Mesothelial cell of epicardium (in vitro differentiated cells): ENCODE results near the gene SERTM1. TPM values are rescaled to one million over a fixed set of nuclear protein-coding genes. Genes with fewer than 3 reads are reported as not detected.

ENCODE experiments used
- DNase-seq, 2 experiments: peaks; one replicate each; pipeline ENCODE4 v3.0.0; 2021; ENCODE audit warnings: low spot score in 2 of 2; ENCODE audit not compliant: unreplicated experiment in 2 of 2
- H3K27ac Mint-ChIP-seq: 2 replicates; pipeline ENCODE4 v1.8.0; 2021; ENCODE audit warnings: mixed read lengths
- H3K27me3 Mint-ChIP-seq: 2 replicates; pipeline ENCODE4 v1.8.0; 2021; ENCODE audit warnings: low read depth, mixed read lengths
- H3K36me3 Mint-ChIP-seq: 2 replicates; pipeline ENCODE4 v1.8.0; 2021; ENCODE audit warnings: mixed read lengths
- H3K4me1 Mint-ChIP-seq: 2 replicates; pipeline ENCODE4 v1.8.0; 2021; ENCODE audit warnings: mixed read lengths
- H3K4me3 Mint-ChIP-seq: 2 replicates; pipeline ENCODE4 v1.8.0; 2021; ENCODE audit warnings: mild to moderate bottlenecking, moderate library complexity, mixed read lengths
- H3K9me3 Mint-ChIP-seq: 2 replicates; pipeline ENCODE4 v1.8.0; 2021; ENCODE audit warnings: mixed read lengths
- CTCF ChIP-seq: fragments of 200-600 bp; sonication (generic); IDR thresholded peaks from one replicate; pipeline ENCODE4 v1.5.0; 2021; ENCODE audit warnings: antibody characterized with exemption; ENCODE audit not compliant: unreplicated experiment
- total RNA-seq: library from RNA; stranded (reverse); gene quantifications from 3 replicates; pipeline ENCODE4 v1.2.1, GENCODE V29; 2021

SERTM1 gene
- total RNA-seq, 1 donor from 2014 or later, result 2.6 TPM

- no peak for DNase-seq
- TF ChIP-seq CTCF, result no peak
- H3K4me3 Mint-ChIP-seq, result no peak overlapping the region
- H3K27ac Mint-ChIP-seq, result no peak overlapping the region
- no peaks in the 10 kb centered on the region for H3K36me3 Mint-ChIP-seq
- H3K27me3 Mint-ChIP-seq, result no peaks in the 10 kb centered on the region
- no peaks in the 10 kb centered on the region for H3K9me3 Mint-ChIP-seq
- H3K4me1 Mint-ChIP-seq, result peaks cover 25% of the 10 kb centered on the region
Measured at GRCh38 chr13:36710396-36710795, 36.6 kb downstream of the SERTM1 start.

- Mint-ChIP-seq H3K9me3 (no peaks in the 10 kb centered on the region), H3K36me3 (no peaks in the 10 kb centered on the region), H3K4me1 (peaks cover 25% of the 10 kb centered on the region), H3K27me3 (no peaks in the 10 kb centered on the region), H3K27ac (no peak overlapping the region), H3K4me3 (no peak overlapping the region)
- DNase-seq, result no peak
- no peak for TF ChIP-seq CTCF
Measured at GRCh38 chr13:36712290-36712689, 38.5 kb downstream of the SERTM1 start.

- Mint-ChIP-seq H3K9me3 (no peaks in the 10 kb centered on the region), H3K4me1 (peaks cover 27% of the 10 kb centered on the region), H3K36me3 (no peaks in the 10 kb centered on the region), H3K27me3 (no peaks in the 10 kb centered on the region), H3K27ac (peak overlapping the region; percentile 65), H3K4me3 (no peak overlapping the region)
- no peak for DNase-seq
- TF ChIP-seq CTCF, result no peak
Measured at GRCh38 chr13:36712770-36713169, 39.0 kb downstream of the SERTM1 start.

GRCh38 chr13:36713887-36714286 lies 40.1 kb downstream of the SERTM1 start:
- DNase-seq, result no peak
- Mint-ChIP-seq H3K36me3 (no peaks in the 10 kb centered on the region), H3K27ac (no peak overlapping the region), H3K27me3 (no peaks in the 10 kb centered on the region), H3K4me3 (no peak overlapping the region), H3K9me3 (no peaks in the 10 kb centered on the region), H3K4me1 (peaks cover 26% of the 10 kb centered on the region)
- TF ChIP-seq CTCF, result no peak

- H3K9me3 Mint-ChIP-seq, result no peaks in the 10 kb centered on the region
- no peak for TF ChIP-seq CTCF
Measured at GRCh38 chr13:36715841-36716240, 42.0 kb downstream of the SERTM1 start.

GRCh38 chr13:36717017-36717416 lies 43.2 kb downstream of the SERTM1 start:
- H3K9me3 Mint-ChIP-seq, result no peaks in the 10 kb centered on the region
- peaks cover 16% of the 10 kb centered on the region for H3K4me1 Mint-ChIP-seq
- no peak overlapping the region for H3K4me3 Mint-ChIP-seq
- no peak overlapping the region for H3K27ac Mint-ChIP-seq
- peaks cover 6% of the 10 kb centered on the region for H3K27me3 Mint-ChIP-seq
- H3K36me3 Mint-ChIP-seq, result no peaks in the 10 kb centered on the region
- DNase-seq, result no peak
- no peak for TF ChIP-seq CTCF

More at GRCh38 chr13:36715841-36716240, 42.0 kb downstream of the SERTM1 start:
- H3K27me3 Mint-ChIP-seq, result peaks cover under 1% of the 10 kb centered on the region
- no peak overlapping the region for H3K27ac Mint-ChIP-seq
- H3K36me3 Mint-ChIP-seq, result no peaks in the 10 kb centered on the region
- peaks cover 16% of the 10 kb centered on the region for H3K4me1 Mint-ChIP-seq
- no peak for DNase-seq
- H3K4me3 Mint-ChIP-seq, result no peak overlapping the region
